NCI-H82 (cell line): ENCODE measurements around the gene CRYM.
"Not testable (repeated sequence)": the region's sequence is repeated elsewhere in the genome, so short reads cannot be mapped to it uniquely, and the experiment has no call there.

ENCODE experiments used
- DNase-seq: peaks from one replicate; lab custom pipeline; 2025; lab: John Stamatoyannopoulos, UW

Gene CRYM

DNA sequence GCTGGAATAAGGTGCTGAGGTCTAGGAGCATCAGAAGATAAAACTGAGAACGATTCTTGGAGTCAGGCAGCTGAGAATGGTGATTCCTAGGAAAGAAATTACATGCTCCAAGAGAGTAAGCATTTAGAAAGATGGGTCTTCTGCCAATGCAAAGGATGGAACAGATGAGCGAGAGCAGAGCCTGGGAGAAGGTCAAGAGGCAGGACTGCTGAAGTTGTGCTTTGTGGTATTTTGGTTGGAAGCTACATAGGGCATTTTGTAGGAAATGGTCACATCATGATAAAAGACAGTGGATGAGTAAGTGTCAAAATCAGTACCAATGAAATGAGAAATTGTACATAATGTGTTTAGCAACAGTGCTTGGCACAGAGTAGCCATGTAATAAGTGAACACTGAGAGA is 1.4 kb upstream of the CRYM start:
- DNase-seq, result no peak

DNA sequence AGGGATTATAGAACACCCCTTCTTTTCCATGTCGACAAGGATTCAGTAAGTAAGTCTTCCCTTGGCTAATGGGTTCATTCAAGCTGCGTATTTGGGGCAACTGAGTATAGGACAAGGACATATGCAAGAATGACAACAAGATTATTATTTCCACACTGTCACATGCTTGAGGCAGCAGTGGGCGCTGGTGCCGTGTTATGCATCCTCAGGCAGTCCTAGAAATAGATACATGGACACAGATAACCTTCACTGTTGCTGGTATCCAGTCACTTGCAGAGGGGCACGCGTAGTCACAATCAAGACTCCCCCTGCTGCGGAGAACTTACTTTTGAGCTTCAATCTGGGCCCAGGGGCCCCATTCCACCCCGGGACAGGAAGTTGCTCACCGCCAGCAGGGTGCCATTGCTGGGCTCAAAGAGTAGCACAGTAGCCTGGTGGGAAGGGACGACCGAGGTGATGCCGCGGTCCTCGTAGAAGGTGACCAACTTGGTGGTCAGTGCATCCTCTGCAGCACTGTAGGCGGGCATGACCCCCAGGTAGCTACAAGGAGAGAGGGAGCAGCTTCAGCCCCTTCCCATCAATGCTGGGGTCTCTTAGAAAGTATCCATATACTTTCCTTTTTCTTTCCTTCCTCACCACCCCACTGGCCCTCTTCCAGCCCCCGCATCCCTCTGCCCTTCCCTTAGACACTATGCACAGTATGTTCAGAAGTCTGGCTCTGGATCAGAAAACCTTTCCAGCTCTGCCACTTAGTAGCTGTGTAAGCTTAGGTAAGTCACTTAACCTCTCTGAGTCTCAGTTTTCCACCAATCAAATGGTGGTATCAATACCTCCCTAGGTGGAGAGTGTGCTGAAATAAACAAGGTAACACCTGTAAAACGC is 804 bp downstream of the CRYM start:
- peak; percentile 6 for DNase-seq

DNA sequence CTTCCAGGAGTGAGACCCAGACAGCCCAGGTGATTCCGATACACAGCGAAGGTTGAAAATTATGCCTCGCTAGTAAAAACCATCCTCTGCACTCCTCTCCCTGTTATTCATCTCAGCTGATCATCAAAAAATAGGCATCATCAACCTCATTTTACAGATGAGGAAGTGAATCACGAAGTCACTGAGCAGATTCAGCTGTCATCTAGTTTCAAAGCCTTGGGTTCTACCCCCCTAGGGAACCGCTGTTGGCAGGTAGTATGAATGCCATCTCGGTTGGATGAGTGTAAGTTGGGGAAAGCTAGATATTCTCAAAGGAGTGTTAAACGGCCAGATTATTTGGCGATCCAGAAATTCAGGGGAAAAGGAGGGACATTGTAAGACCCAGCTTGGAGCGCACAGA is 2.0 kb downstream of the CRYM start:
- no peak for DNase-seq

DNA sequence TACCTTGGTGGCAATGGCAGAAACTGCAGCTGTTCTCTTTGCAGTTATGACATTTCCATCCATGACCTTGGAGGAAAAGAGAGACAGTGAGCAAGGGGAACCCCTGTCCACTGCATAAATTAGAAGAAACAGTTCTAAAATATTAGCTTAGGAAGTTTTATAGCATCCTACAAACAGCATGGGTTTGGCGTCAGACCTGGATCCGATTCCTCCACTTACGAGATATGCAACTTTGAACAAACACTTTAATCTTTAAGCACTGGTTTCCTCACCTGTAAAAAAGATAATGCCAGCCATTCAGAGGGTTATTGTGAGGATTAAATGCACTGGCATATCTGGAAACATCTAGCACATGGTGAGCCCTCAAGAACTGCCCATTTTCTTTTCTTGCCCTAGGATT is 2.6 kb downstream of the CRYM start:
- no peak for DNase-seq

DNA sequence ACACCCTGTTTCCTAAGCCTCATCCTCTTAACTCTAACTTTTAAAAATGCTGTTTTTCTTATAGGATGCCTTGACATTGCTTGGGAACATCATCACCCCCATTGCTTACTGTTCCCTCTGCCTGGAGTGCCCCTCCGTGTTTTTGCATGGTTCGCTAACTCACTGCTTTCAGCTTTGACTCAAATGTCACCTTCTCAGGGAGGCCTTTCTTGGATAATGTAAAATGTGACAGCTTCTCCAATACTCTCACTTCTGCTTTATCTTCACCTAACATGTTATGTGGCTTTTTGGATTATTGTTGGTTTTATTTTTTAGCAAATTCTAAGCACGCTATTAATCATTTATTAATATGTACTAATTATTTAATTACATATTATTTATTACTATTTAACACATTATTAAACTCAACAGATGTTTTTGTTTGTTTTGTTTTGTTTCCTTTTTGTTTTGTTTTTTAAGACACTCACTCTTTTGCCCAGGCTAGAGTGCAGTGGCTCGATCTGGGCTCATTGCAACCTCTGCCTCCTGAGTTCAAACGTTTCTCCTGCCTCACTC is 3.8 kb downstream of the CRYM start:
- no peak for DNase-seq

DNA sequence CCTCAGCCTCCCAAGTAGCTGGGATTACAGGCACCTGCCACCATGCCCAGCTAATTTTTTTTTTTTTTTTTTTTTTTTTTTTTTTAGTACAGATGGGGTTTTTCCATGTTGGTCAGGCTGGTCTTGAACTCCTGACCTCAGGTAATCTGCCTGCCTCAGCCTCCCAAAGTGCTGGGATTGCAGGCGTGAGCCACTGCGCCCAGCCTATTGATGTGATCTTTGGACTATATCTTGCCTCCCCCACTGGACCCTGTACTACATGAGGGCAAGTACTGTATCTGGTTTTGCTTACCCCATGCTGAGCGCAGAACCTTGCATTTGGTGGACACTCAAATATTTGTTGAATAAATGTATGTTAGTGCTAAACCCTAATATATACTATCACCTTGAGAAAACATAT is 5.3 kb downstream of the CRYM start:
- DNase-seq, result not testable (repeated sequence)

DNA sequence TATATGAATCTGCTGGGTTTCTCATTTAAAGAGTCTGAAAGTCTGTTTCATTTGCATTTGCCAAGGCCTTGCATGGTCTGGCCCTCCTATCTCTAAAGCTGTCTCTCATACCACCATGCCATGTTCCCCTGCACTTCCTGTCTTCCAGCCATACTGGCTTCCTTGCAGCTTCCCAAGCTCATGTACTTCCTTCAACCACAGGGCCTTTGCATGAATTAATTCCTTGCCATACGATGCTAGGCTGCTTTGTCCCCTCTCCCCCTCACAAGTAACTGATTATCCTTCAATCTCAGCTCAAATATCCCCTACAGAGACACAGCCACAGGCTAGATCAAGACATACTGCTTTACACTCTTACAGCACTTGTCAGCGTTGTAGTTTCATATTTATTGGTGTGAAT is 5.8 kb downstream of the CRYM start:
- no peak for DNase-seq

- no peak for DNase-seq
These were observed 9.9 kb downstream of the CRYM start for GRCh38 chr16:21268236-21268635.

- DNase-seq, result no peak
These were observed 10.8 kb downstream of the CRYM start for GRCh38 chr16:21267298-21267697.

GRCh38 chr16:21265104-21265837 is 12.8 kb downstream of the CRYM start:
- no peak for DNase-seq

DNA sequence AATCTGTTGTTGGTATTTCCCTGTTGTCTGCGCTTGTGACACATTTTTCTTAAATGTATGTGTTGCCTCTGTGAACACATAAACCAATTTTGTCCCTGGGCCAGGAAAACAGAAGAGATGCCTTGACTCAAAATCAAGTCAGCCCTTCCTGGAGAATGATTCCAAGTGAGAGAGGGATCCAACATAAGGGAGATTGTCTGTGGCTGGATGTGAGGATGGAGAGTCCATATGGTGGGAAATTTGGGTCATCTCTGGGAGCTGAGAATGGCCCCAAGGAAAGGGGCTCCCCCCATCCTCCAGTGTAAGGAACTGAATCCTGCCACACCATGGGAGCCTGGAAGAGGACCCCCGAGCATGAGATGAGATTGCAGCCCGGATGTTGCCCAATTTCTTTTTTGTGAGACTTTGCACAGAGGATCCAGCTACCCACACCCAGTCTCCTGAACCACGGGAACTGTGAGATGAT is 13.5 kb downstream of the CRYM start:
- no peak for DNase-seq

DNA sequence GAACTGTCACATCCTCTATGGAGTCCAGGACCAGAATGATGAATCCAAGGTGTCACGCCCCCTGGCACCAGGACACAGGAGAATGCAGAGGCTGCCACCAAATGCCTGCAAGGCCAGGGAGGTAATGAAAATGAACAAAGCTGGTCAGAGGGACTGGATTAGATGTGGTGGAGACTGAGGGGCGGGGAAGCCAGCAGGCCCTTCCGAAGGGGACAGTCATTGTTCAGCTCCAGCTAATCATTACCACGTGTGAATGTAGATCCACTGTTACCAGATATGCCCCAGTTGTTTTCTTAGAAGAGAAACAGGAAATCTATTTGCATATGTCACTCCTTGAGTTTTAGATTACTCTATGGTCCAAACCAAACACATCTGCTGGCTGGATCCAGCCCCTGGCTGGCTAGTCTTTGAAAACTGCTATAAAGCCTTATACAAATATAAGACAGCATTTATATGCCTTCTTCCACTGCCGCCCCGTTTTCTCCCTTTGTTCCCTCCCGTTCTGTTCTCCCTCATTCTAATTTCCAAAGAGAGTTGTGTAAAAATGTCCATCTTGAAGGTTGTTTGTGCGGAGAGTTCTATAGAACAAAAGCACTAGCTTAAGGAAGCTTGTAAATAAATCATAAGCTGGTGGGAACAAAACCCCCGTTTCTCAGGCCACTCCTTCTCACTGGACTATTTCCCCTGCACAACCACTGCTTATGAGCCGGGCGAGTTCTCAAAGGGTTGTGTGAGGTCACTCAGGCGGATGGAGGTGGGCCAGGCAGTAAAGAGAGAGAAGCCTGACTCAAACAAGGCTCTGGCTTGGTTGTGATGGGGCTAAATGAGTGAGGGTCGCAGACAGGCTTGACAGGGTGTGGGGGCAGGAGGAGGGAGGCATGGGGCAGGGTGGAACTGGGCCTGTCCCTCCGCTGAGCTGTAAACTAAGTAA is 14.2 kb downstream of the CRYM start:
- peak; percentile 10 for DNase-seq

GRCh38 chr16:21262779-21263639 is 15.1 kb downstream of the CRYM start:
- DNase-seq, result no peak

GRCh38 chr16:21260870-21261791 is 17.0 kb downstream of the CRYM start:
- DNase-seq, result no peak

- DNase-seq, result no peak
These were observed 20.8 kb downstream of the CRYM start for GRCh38 chr16:21257284-21257683.

DNA sequence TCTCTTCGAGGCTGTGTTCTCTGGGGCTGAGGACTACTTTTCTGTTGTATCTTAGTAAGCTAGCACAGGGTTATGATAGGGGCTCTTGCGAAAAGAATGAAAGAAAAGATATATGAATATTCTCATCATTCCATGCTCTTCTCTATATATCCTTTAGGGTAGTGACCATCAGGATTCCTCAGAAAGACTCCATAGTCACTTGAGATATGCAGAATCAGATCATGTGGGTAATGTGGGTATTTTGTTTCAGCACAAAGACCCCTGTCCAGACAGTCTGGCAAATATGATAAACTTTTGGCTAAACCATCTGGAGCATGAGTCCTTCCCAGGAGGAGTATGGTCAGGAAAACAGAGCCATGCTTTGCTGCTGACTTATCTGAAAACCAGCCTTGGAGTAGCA is 21.5 kb downstream of the CRYM start:
- no peak for DNase-seq

DNA sequence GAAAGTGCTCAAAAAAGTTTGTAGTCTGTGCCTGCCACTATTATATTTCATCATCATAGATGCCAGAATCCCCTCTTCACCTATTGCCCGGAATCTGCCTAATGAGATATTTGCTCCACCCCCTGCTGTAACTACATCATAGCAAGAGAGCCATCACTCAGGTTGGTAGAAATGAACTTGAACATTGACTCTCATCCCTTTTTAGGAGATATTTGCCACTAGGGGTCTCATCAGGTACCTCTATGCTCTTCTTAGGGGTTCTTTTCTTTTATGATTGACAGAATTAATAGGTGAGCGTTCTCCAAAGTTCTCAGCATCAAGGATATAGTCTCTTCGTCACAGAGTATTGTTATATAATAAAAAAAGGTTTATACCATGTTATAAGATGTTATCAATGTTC is 24.6 kb downstream of the CRYM start:
- no peak for DNase-seq

- no peak for DNase-seq
These were observed 27.8 kb downstream of the CRYM start for GRCh38 chr16:21250072-21250923.

DNA sequence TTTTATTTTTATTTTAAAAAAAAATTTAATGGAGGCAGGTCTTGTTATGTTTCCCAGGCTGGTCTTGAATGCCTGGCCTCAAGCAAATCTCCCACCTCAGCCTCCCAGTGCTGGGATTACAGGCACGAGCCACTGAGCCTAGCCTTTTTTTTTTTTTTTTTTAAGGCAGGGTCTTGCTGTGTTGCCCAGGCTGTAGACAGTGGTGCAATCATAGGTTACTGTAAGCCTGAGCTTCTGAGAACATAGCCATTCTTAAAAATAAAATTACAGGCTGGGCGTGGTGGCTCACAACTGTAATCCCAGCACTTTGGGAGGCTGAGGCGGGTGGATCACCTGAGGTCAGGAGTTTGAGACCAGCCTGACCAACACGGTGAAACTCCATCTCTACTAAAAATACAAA is 29.9 kb downstream of the CRYM start:
- not testable (repeated sequence) for DNase-seq
